Measurements from ENCODE around the gene IRX2. TPM values are rescaled to one million over a fixed set of nuclear protein-coding genes. Genes with fewer than 3 reads are reported as not detected.

Gene IRX2
- total RNA-seq, 2 donors from 2014 or later: not detected

DNA sequence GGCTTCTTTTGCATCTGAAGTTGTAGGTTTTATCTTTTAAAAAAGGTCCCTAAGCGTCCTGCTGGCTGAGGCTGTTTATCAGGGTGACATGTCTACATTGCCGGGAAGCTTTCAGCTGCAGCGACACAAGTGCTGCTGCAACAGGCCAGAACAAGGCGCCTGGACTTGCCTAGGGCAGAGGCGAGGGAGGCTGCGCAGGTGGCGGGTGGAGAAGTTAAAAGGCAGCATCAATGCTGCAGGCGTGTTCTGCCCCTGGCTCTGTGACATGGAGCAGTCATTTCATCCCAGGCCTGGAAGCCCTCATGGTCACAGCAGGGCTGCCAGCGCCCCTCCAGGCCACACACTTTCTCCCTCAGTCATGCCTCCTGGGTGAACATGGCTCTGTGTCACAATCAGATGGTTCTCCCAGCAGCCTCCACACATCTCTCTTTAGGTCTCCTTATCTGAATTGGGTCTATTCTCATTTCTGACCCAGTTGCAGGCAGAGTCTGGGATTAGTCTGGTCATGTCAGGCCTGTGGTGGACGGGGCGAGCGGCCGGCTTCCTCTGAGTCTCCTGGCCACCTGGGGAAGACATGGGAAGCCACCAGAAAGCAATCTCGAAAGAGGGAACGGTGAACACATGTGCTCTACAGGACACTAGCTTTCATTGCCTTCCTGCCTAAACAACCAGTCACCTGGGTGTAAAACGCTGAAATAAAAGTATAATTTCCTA is 41.3 kb downstream of the IRX2 start:
- DNase-seq (no peak), ATAC-seq (no peak)
- Mint-ChIP-seq H3K27me3 (no peaks in the 10 kb centered on the region), H3K4me1 (no peaks in the 10 kb centered on the region), H3K27ac (no peak overlapping the region), H3K36me3 (ENCODE audit: low read depth) (no peaks in the 10 kb centered on the region), H3K4me3 (no peak overlapping the region)
- H3K9me3 ChIP-seq (ENCODE audit: control insufficient read depth, low read length, poor library complexity, severe bottlenecking): no peaks in the 10 kb centered on the region

- no peak overlapping the region for H3K4me3 Mint-ChIP-seq
- no peaks in the 10 kb centered on the region for H3K27me3 Mint-ChIP-seq
- H3K36me3 Mint-ChIP-seq (ENCODE audit: low read depth): no peaks in the 10 kb centered on the region
- ATAC-seq (no peak), DNase-seq (no peak)
- no peaks in the 10 kb centered on the region for H3K9me3 ChIP-seq (ENCODE audit: control insufficient read depth, low read length, poor library complexity, severe bottlenecking)
- H3K27ac Mint-ChIP-seq: no peak overlapping the region
- H3K4me1 Mint-ChIP-seq: no peaks in the 10 kb centered on the region
These were observed 42.7 kb downstream of the IRX2 start for GRCh38 chr5:2708751-2709150.

- DNase-seq (no peak), ATAC-seq (no peak)
- H3K36me3 Mint-ChIP-seq (ENCODE audit: low read depth): no peaks in the 10 kb centered on the region
- no peak overlapping the region for H3K4me3 Mint-ChIP-seq
- H3K27me3 Mint-ChIP-seq: no peaks in the 10 kb centered on the region
- H3K27ac Mint-ChIP-seq: no peak overlapping the region
- no peaks in the 10 kb centered on the region for H3K4me1 Mint-ChIP-seq
- H3K9me3 ChIP-seq (ENCODE audit: control insufficient read depth, low read length, poor library complexity, severe bottlenecking): no peaks in the 10 kb centered on the region
These were observed 43.3 kb downstream of the IRX2 start for GRCh38 chr5:2708132-2708531.

DNA sequence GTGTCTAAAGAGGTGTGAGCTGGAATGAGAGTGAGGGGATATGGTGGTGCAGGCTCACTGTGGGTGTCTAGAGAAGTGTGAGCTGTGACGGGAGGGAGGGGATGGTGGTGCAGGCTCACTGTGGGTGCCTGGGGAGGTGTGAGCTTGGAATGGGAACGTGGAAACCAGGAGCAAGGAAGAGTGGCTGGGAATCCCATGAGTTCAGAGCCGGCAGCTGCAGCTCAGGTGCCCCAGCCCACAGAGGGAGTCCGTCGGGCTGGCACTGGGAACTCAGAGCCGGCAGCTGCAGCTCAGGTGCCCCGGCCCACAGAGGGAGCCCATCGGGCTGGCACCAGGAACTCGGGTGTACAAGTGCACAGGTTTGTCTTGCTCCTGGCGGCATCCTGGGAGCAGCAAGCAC is 45.6 kb downstream of the IRX2 start:
- Mint-ChIP-seq H3K27ac (no peak overlapping the region), H3K36me3 (ENCODE audit: low read depth) (no peaks in the 10 kb centered on the region), H3K27me3 (no peaks in the 10 kb centered on the region), H3K4me3 (no peak overlapping the region), H3K4me1 (no peaks in the 10 kb centered on the region)
- H3K9me3 ChIP-seq (ENCODE audit: control insufficient read depth, low read length, poor library complexity, severe bottlenecking): no peaks in the 10 kb centered on the region
- DNase-seq (no peak), ATAC-seq (no peak)

GRCh38 chr5:2704806-2705645 is 46.5 kb downstream of the IRX2 start:
- no peak for ATAC-seq
- H3K4me1 Mint-ChIP-seq: no peaks in the 10 kb centered on the region
- no peaks in the 10 kb centered on the region for H3K27me3 Mint-ChIP-seq
- no peak for DNase-seq
- no peak overlapping the region for H3K4me3 Mint-ChIP-seq
- no peak overlapping the region for H3K27ac Mint-ChIP-seq
- H3K9me3 ChIP-seq (ENCODE audit: control insufficient read depth, low read length, poor library complexity, severe bottlenecking): no peaks in the 10 kb centered on the region
- no peaks in the 10 kb centered on the region for H3K36me3 Mint-ChIP-seq (ENCODE audit: low read depth)

DNA sequence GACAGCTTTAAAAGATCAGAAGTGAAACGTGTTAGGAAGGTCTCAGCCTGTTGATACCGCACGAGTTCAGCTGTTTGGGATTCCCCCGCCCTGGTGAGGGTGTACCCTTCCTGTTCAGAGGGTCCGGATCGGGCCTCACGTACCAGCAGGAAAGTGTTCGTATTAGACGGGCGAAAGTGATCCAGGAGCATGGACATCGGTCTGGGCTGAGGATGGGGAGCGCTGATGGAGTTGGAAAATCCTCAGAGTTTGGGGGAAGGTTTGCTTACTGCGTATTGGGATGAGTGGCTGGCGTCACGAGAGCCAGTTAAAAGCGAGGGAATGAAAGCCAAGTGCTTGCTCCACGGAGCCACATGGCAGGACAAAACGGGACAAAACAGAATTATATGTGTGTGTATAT is 47.4 kb downstream of the IRX2 start:
- Mint-ChIP-seq H3K4me3 (no peak overlapping the region), H3K36me3 (ENCODE audit: low read depth) (no peaks in the 10 kb centered on the region), H3K4me1 (no peaks in the 10 kb centered on the region), H3K27me3 (no peaks in the 10 kb centered on the region), H3K27ac (no peak overlapping the region)
- no peak for ATAC-seq
- H3K9me3 ChIP-seq (ENCODE audit: control insufficient read depth, low read length, poor library complexity, severe bottlenecking): no peaks in the 10 kb centered on the region
- no peak for DNase-seq

- Mint-ChIP-seq H3K4me1 (no peaks in the 10 kb centered on the region), H3K27me3 (no peaks in the 10 kb centered on the region), H3K36me3 (ENCODE audit: low read depth) (no peaks in the 10 kb centered on the region), H3K27ac (no peak overlapping the region), H3K4me3 (no peak overlapping the region)
- ATAC-seq (no peak), DNase-seq (no peak)
- H3K9me3 ChIP-seq (ENCODE audit: control insufficient read depth, low read length, poor library complexity, severe bottlenecking): no peaks in the 10 kb centered on the region
These were observed 47.9 kb downstream of the IRX2 start for GRCh38 chr5:2703615-2704014.

- Mint-ChIP-seq H3K27me3 (no peaks in the 10 kb centered on the region), H3K4me1 (no peaks in the 10 kb centered on the region), H3K27ac (no peak overlapping the region), H3K4me3 (no peak overlapping the region), H3K36me3 (ENCODE audit: low read depth) (no peaks in the 10 kb centered on the region)
- no peak for ATAC-seq
- DNase-seq: no peak
- no peaks in the 10 kb centered on the region for H3K9me3 ChIP-seq (ENCODE audit: control insufficient read depth, low read length, poor library complexity, severe bottlenecking)
These were observed 48.4 kb downstream of the IRX2 start for GRCh38 chr5:2703041-2703440.

GRCh38 chr5:2702096-2702879 is 49.2 kb downstream of the IRX2 start:
- DNase-seq (no peak), ATAC-seq (no peak)
- no peak overlapping the region for H3K4me3 Mint-ChIP-seq
- no peaks in the 10 kb centered on the region for H3K4me1 Mint-ChIP-seq
- H3K36me3 Mint-ChIP-seq (ENCODE audit: low read depth): no peaks in the 10 kb centered on the region
- H3K9me3 ChIP-seq (ENCODE audit: control insufficient read depth, low read length, poor library complexity, severe bottlenecking): no peaks in the 10 kb centered on the region
- H3K27me3 Mint-ChIP-seq: no peaks in the 10 kb centered on the region
- H3K27ac Mint-ChIP-seq: no peak overlapping the region

GRCh38 chr5:2701592-2701991 is 49.9 kb downstream of the IRX2 start:
- H3K27ac Mint-ChIP-seq: no peak overlapping the region
- DNase-seq (no peak), ATAC-seq (no peak)
- H3K27me3 Mint-ChIP-seq: no peaks in the 10 kb centered on the region
- H3K4me3 Mint-ChIP-seq: no peak overlapping the region
- H3K9me3 ChIP-seq (ENCODE audit: control insufficient read depth, low read length, poor library complexity, severe bottlenecking): no peaks in the 10 kb centered on the region
- H3K4me1 Mint-ChIP-seq: no peaks in the 10 kb centered on the region
- H3K36me3 Mint-ChIP-seq (ENCODE audit: low read depth): no peaks in the 10 kb centered on the region

DNA sequence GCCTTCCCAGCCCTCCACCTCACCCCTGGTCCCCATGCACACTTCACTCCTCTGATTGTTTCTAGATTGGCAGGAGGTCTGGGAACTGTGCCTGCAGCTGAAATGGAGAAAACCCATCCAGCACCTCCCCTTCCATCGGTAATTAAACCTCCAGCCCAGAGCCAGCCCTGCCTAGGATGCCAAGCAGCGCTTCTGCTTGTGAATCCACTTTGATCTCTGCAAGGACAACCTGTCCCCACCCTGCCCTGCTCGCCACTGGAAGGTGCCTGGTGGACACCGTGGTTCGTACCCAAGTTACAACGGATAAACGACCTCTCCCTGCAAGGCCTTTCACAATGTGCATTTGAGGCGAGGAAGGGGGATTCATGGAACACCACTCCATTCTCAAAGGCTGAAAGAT is 50.6 kb downstream of the IRX2 start:
- ATAC-seq (no peak), DNase-seq (no peak)
- H3K4me1 Mint-ChIP-seq: no peaks in the 10 kb centered on the region
- no peak overlapping the region for H3K4me3 Mint-ChIP-seq
- no peaks in the 10 kb centered on the region for H3K27me3 Mint-ChIP-seq
- no peaks in the 10 kb centered on the region for H3K36me3 Mint-ChIP-seq (ENCODE audit: low read depth)
- H3K9me3 ChIP-seq (ENCODE audit: control insufficient read depth, low read length, poor library complexity, severe bottlenecking): no peaks in the 10 kb centered on the region
- no peak overlapping the region for H3K27ac Mint-ChIP-seq

- Mint-ChIP-seq H3K4me1 (no peaks in the 10 kb centered on the region), H3K4me3 (no peak overlapping the region), H3K27me3 (no peaks in the 10 kb centered on the region), H3K27ac (no peak overlapping the region), H3K36me3 (ENCODE audit: low read depth) (no peaks in the 10 kb centered on the region)
- DNase-seq (no peak), ATAC-seq (no peak)
- no peaks in the 10 kb centered on the region for H3K9me3 ChIP-seq (ENCODE audit: control insufficient read depth, low read length, poor library complexity, severe bottlenecking)
These were observed 51.8 kb downstream of the IRX2 start for GRCh38 chr5:2699686-2700085.

GRCh38 chr5:2699231-2699630 is 52.2 kb downstream of the IRX2 start:
- no peaks in the 10 kb centered on the region for H3K4me1 Mint-ChIP-seq
- H3K27me3 Mint-ChIP-seq: no peaks in the 10 kb centered on the region
- H3K4me3 Mint-ChIP-seq: no peak overlapping the region
- ATAC-seq: no peak
- no peaks in the 10 kb centered on the region for H3K36me3 Mint-ChIP-seq (ENCODE audit: low read depth)
- no peak overlapping the region for H3K27ac Mint-ChIP-seq
- H3K9me3 ChIP-seq (ENCODE audit: control insufficient read depth, low read length, poor library complexity, severe bottlenecking): no peaks in the 10 kb centered on the region
- no peak for DNase-seq
